ENCODE measurements around the gene CNKSR1.

The CNKSR1 gene

GRCh38 chr1:26212726-26213125 is 35.4 kb downstream of the CNKSR1 start:
- H4K20me1 ChIP-seq (ENCODE audit: insufficient read depth, low read length), result no peaks in the 10 kb centered on the region
- H3K9me3 ChIP-seq (ENCODE audit: insufficient read depth, low read length), result no peaks in the 10 kb centered on the region
- no peak overlapping the region for H3K27ac ChIP-seq (ENCODE audit: low read length)
- no peaks in the 10 kb centered on the region for H3K79me2 ChIP-seq (ENCODE audit: low read length)
- TF ChIP-seq, protein P1, sequence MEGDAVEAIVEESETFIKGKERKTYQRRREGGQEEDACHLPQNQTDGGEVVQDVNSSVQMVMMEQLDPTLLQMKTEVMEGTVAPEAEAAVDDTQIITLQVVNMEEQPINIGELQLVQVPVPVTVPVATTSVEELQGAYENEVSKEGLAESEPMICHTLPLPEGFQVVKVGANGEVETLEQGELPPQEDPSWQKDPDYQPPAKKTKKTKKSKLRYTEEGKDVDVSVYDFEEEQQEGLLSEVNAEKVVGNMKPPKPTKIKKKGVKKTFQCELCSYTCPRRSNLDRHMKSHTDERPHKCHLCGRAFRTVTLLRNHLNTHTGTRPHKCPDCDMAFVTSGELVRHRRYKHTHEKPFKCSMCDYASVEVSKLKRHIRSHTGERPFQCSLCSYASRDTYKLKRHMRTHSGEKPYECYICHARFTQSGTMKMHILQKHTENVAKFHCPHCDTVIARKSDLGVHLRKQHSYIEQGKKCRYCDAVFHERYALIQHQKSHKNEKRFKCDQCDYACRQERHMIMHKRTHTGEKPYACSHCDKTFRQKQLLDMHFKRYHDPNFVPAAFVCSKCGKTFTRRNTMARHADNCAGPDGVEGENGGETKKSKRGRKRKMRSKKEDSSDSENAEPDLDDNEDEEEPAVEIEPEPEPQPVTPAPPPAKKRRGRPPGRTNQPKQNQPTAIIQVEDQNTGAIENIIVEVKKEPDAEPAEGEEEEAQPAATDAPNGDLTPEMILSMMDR (IDR thresholded peaks at IDR 0.05; ENCODE audit: low read depth, low read length), result no peak
- TF ChIP-seq EZH2phosphoT487 (IDR thresholded peaks at IDR 0.05; ENCODE audit: low read depth), result no peak
- H3K4me1 ChIP-seq (ENCODE audit: low read length), result no peaks in the 10 kb centered on the region
- H3K4me2 ChIP-seq (ENCODE audit: low read length), result no peak overlapping the region
- H3K27me3 ChIP-seq (ENCODE audit: low read depth, low read length), result no peaks in the 10 kb centered on the region
- no peaks in the 10 kb centered on the region for H3K36me3 ChIP-seq (replicated peaks; ENCODE audit: low read depth, low read length)
- no peak overlapping the region for H2AFZ ChIP-seq (ENCODE audit: low read depth, low read length)
- no peak overlapping the region for H3K4me3 ChIP-seq (ENCODE audit: low read length)
- no peak overlapping the region for H3K9ac ChIP-seq (ENCODE audit: low read length)

GRCh38 chr1:26213335-26213905 is 36.1 kb downstream of the CNKSR1 start:
- Histone ChIP-seq H3K4me1 (ENCODE audit: low read length) (no peaks in the 10 kb centered on the region), H3K36me3 (replicated peaks; ENCODE audit: low read depth, low read length) (no peaks in the 10 kb centered on the region), H4K20me1 (ENCODE audit: insufficient read depth, low read length) (no peaks in the 10 kb centered on the region), H3K79me2 (ENCODE audit: low read length) (no peaks in the 10 kb centered on the region), H3K27ac (ENCODE audit: low read length) (no peak overlapping the region), H3K9ac (ENCODE audit: low read length) (no peak overlapping the region), H2AFZ (ENCODE audit: low read depth, low read length) (no peak overlapping the region), H3K4me2 (ENCODE audit: low read length) (no peak overlapping the region), H3K9me3 (ENCODE audit: insufficient read depth, low read length) (no peaks in the 10 kb centered on the region), H3K27me3 (ENCODE audit: low read depth, low read length) (no peaks in the 10 kb centered on the region), H3K4me3 (ENCODE audit: low read length) (no peak overlapping the region)
- no peak for TF ChIP-seq EZH2phosphoT487 (IDR thresholded peaks at IDR 0.05; ENCODE audit: low read depth)
- TF ChIP-seq, protein P1 (IDR thresholded peaks at IDR 0.05; ENCODE audit: low read depth, low read length), result no peak

- Histone ChIP-seq H3K4me3 (ENCODE audit: low read length) (no peak overlapping the region), H2AFZ (ENCODE audit: low read depth, low read length) (no peak overlapping the region), H4K20me1 (ENCODE audit: insufficient read depth, low read length) (no peaks in the 10 kb centered on the region), H3K4me2 (ENCODE audit: low read length) (no peak overlapping the region), H3K27me3 (ENCODE audit: low read depth, low read length) (no peaks in the 10 kb centered on the region), H3K9ac (ENCODE audit: low read length) (no peak overlapping the region), H3K36me3 (replicated peaks; ENCODE audit: low read depth, low read length) (no peaks in the 10 kb centered on the region), H3K27ac (ENCODE audit: low read length) (no peak overlapping the region), H3K4me1 (ENCODE audit: low read length) (no peaks in the 10 kb centered on the region), H3K79me2 (ENCODE audit: low read length) (no peaks in the 10 kb centered on the region), H3K9me3 (ENCODE audit: insufficient read depth, low read length) (no peaks in the 10 kb centered on the region)
- TF ChIP-seq, protein P1 (IDR thresholded peaks at IDR 0.05; ENCODE audit: low read depth, low read length), result no peak
- no peak for TF ChIP-seq EZH2phosphoT487 (IDR thresholded peaks at IDR 0.05; ENCODE audit: low read depth)
Measured at GRCh38 chr1:26215246-26215645, 38.0 kb downstream of the CNKSR1 start.

GRCh38 chr1:26218906-26219494 is 41.7 kb downstream of the CNKSR1 start:
- no peak overlapping the region for H3K9ac ChIP-seq (ENCODE audit: low read length)
- no peaks in the 10 kb centered on the region for H3K36me3 ChIP-seq (replicated peaks; ENCODE audit: low read depth, low read length)
- H3K4me2 ChIP-seq (ENCODE audit: low read length), result no peak overlapping the region
- H4K20me1 ChIP-seq (ENCODE audit: insufficient read depth, low read length), result no peaks in the 10 kb centered on the region
- TF ChIP-seq EZH2phosphoT487 (IDR thresholded peaks at IDR 0.05; ENCODE audit: low read depth), result no peak
- TF ChIP-seq, protein P1 (IDR thresholded peaks at IDR 0.05; ENCODE audit: low read depth, low read length), result no peak
- H3K4me3 ChIP-seq (ENCODE audit: low read length), result no peak overlapping the region
- no peaks in the 10 kb centered on the region for H3K27me3 ChIP-seq (ENCODE audit: low read depth, low read length)
- H3K9me3 ChIP-seq (ENCODE audit: insufficient read depth, low read length), result no peaks in the 10 kb centered on the region
- no peak overlapping the region for H2AFZ ChIP-seq (ENCODE audit: low read depth, low read length)
- no peaks in the 10 kb centered on the region for H3K4me1 ChIP-seq (ENCODE audit: low read length)
- H3K79me2 ChIP-seq (ENCODE audit: low read length), result no peaks in the 10 kb centered on the region
- no peak overlapping the region for H3K27ac ChIP-seq (ENCODE audit: low read length)

Data from OCI-LY3 (cell line).